H9 (cell line): ENCODE measurements around the gene RPS23. TPM values are rescaled to one million over a fixed set of nuclear protein-coding genes. Genes with fewer than 3 reads are reported as not detected.

Experiments used
- DNase-seq: peaks from one replicate; pipeline ENCODE4 v3.0.0-alpha.2; 2017
- H2AFZ ChIP-seq: one replicate; pipeline ENCODE4 v1.6.1; 2013; ENCODE audit warnings: mild to moderate bottlenecking, low read length, control low read depth, moderate library complexity
- H2AK5ac ChIP-seq: 2 replicates; pipeline ENCODE4 v1.6.1; 2013; ENCODE audit warnings: low read length, control low read depth, mixed read lengths; ENCODE audit not compliant: insufficient read length
- H2BK120ac ChIP-seq: one replicate; pipeline ENCODE4 v1.6.1; 2013; ENCODE audit warnings: low read depth, mild to moderate bottlenecking, low read length, control low read depth, inconsistent platforms; ENCODE audit not compliant: poor library complexity, severe bottlenecking
- H2BK12ac ChIP-seq: 2 replicates; pipeline ENCODE4 v1.6.1; 2013; ENCODE audit warnings: low read length, control low read depth, mixed read lengths, low read depth; ENCODE audit not compliant: insufficient read length
- H2BK15ac ChIP-seq: 2 replicates; pipeline ENCODE4 v1.6.1; 2013; ENCODE audit warnings: low read depth, low read length, control low read depth
- H2BK20ac ChIP-seq: one replicate; pipeline ENCODE4 v1.6.1; 2013; ENCODE audit warnings: low read depth, mild to moderate bottlenecking, low read length, control low read depth, inconsistent platforms; ENCODE audit not compliant: poor library complexity, severe bottlenecking
- H2BK5ac ChIP-seq: 2 replicates; pipeline ENCODE4 v1.6.1; 2013; ENCODE audit warnings: low read length, control low read depth, mixed read lengths; ENCODE audit not compliant: insufficient read length
- H3K14ac ChIP-seq: 2 replicates; pipeline ENCODE4 v1.6.1; 2013; ENCODE audit warnings: low read length, control low read depth; ENCODE audit not compliant: insufficient read depth
- H3K18ac ChIP-seq: 2 replicates; pipeline ENCODE4 v1.6.1; 2013; ENCODE audit warnings: low read depth, mild to moderate bottlenecking, mixed read lengths, low read length, control low read depth; ENCODE audit not compliant: insufficient read length
- H3K23ac ChIP-seq: 2 replicates; pipeline ENCODE4 v1.6.1; 2013; ENCODE audit warnings: low read length, control low read depth, mixed read lengths, low read depth; ENCODE audit not compliant: insufficient read length
- H3K23me2 ChIP-seq: 2 replicates; pipeline ENCODE4 v1.6.1; 2013; ENCODE audit warnings: low read depth, mild to moderate bottlenecking, mixed read lengths, low read length, control low read depth; ENCODE audit not compliant: insufficient read length, poor library complexity, severe bottlenecking
- H3K27ac ChIP-seq: 2 replicates; pipeline ENCODE4 v1.5.1; 2013; ENCODE audit warnings: low read length, control low read depth, mixed read lengths, low read depth; ENCODE audit not compliant: insufficient read length
- H3K27me3 ChIP-seq: 2 replicates; pipeline ENCODE4 v1.6.1; 2013; ENCODE audit warnings: low read length, control low read depth, inconsistent platforms; ENCODE audit not compliant: insufficient read depth
- H3K4ac ChIP-seq: 2 replicates; pipeline ENCODE4 v1.6.1; 2013; ENCODE audit warnings: low read depth, mild to moderate bottlenecking, control low read depth, inconsistent platforms, low read length, moderate library complexity
- H3K4me1 ChIP-seq: 2 replicates; pipeline ENCODE4 v1.6.1; 2013; ENCODE audit warnings: low read length, control low read depth, inconsistent platforms; ENCODE audit not compliant: insufficient read depth
- H3K4me2 ChIP-seq: 2 replicates; pipeline ENCODE4 v1.6.1; 2013; ENCODE audit warnings: low read length, control low read depth, mixed read lengths; ENCODE audit not compliant: insufficient read length, insufficient read depth
- H3K56ac ChIP-seq: 2 replicates; pipeline ENCODE4 v1.6.1; 2013; ENCODE audit warnings: low read depth, mild to moderate bottlenecking, mixed read lengths, low read length, control low read depth; ENCODE audit not compliant: insufficient read length
- H3K79me1 ChIP-seq: 2 replicates; pipeline ENCODE4 v1.6.1; 2013; ENCODE audit warnings: low read depth, mild to moderate bottlenecking, moderate library complexity, low read length, control low read depth, inconsistent platforms; ENCODE audit not compliant: insufficient read depth, poor library complexity, severe bottlenecking
- H3K79me2 ChIP-seq: 2 replicates; pipeline ENCODE4 v1.6.1; 2013; ENCODE audit warnings: low read length, control low read depth, inconsistent platforms; ENCODE audit not compliant: insufficient read depth
- H3K9ac ChIP-seq: 2 replicates; pipeline ENCODE4 v1.6.1; 2013; ENCODE audit warnings: low read length, control low read depth, mixed read lengths; ENCODE audit not compliant: insufficient read length; ENCODE audit errors: extremely low read depth
- H3K9me3 ChIP-seq: one replicate; pipeline ENCODE4 v1.6.1; 2013; ENCODE audit warnings: low read depth, low read length, inconsistent platforms; ENCODE audit not compliant: control insufficient read depth
- H3T11ph ChIP-seq: one replicate; pipeline ENCODE4 v1.6.1; 2013; ENCODE audit warnings: mild to moderate bottlenecking, low read length, control low read depth, inconsistent platforms
- H4K20me1 ChIP-seq: one replicate; pipeline ENCODE4 v1.6.1; 2013; ENCODE audit not compliant: control insufficient read depth, insufficient read length, insufficient read depth
- H4K5ac ChIP-seq: 2 replicates; pipeline ENCODE4 v1.6.1; 2013; ENCODE audit warnings: low read depth, mild to moderate bottlenecking, mixed read lengths, low read length, control low read depth; ENCODE audit not compliant: insufficient read length
- H4K8ac ChIP-seq: replicated peaks from 2 replicates; pipeline ENCODE4 v1.6.1; 2013; ENCODE audit warnings: low read length, control low read depth, mixed read lengths, low read depth; ENCODE audit not compliant: insufficient read length
- H4K91ac ChIP-seq: 2 replicates; pipeline ENCODE4 v1.6.1; 2013; ENCODE audit warnings: low read depth, mild to moderate bottlenecking, moderate library complexity, mixed read lengths, low read length, control low read depth; ENCODE audit not compliant: insufficient read length
- H3K27ac Mint-ChIP-seq, 3 experiments: 2 replicates in 2 of 3; 3 replicates in 1 of 3; pipeline ENCODE4 v1.8.0; 2020 to 2021; ENCODE audit warnings: mixed read lengths in 3 of 3, mild to moderate bottlenecking in 1 of 3, moderate library complexity in 1 of 3
- H3K27me3 Mint-ChIP-seq: 2 replicates; pipeline ENCODE4 v1.8.0; 2021; ENCODE audit warnings: low read depth, mild to moderate bottlenecking, moderate library complexity, mixed read lengths
- H3K36me3 Mint-ChIP-seq, 3 experiments: 2 replicates in 2 of 3; 3 replicates in 1 of 3; pipeline ENCODE4 v1.8.0; 2020 to 2021; ENCODE audit warnings: low read depth in 3 of 3, mixed read lengths in 3 of 3; ENCODE audit not compliant: insufficient read depth in 1 of 3
- H3K4me1 Mint-ChIP-seq, 2 experiments: 2 replicates each; pipeline ENCODE4 v1.8.0; 2020; ENCODE audit warnings: mixed read lengths in 2 of 2
- H3K4me3 Mint-ChIP-seq, 2 experiments: 2 replicates in 1 of 2; 3 replicates in 1 of 2; pipeline ENCODE4 v1.8.0; 2020 to 2021; ENCODE audit warnings: mild to moderate bottlenecking in 2 of 2, mixed read lengths in 2 of 2, moderate library complexity in 1 of 2
- H3K9me3 Mint-ChIP-seq, 2 experiments: 2 replicates in 1 of 2; 3 replicates in 1 of 2; pipeline ENCODE4 v1.8.0; 2020; ENCODE audit warnings: mild to moderate bottlenecking in 2 of 2, mixed read lengths in 2 of 2, moderate library complexity in 1 of 2
- WGBS: extraction: QIAGEN DNeasy Blood & Tissue Kit; methylation state at CpG from one replicate; pipeline ENCODE4 v1.1.7; 2013; ENCODE audit warnings: missing lambda C conversion rate, low lambda C conversion rate, mixed read lengths; ENCODE audit not compliant: insufficient read length; ENCODE audit errors: extremely low coverage; 5-methylcytosine and 5-hydroxymethylcytosine counted together
- total RNA-seq: library from RNA; stranded (reverse); gene quantifications from 2 replicates; pipeline ENCODE4 v1.2.1, GENCODE V29; 2021
- TF ChIP-seq, protein P1 (sequence below): fragments of 200-600 bp; sonication (generic); conservative IDR thresholded peaks from 3 replicates; pipeline ENCODE4 v1.8.0; 2021; ENCODE audit warnings: antibody characterized with exemption, mild to moderate bottlenecking

The RPS23 gene
- total RNA-seq, 1 experiment from 2014 or later = 2,916 TPM

DNA sequence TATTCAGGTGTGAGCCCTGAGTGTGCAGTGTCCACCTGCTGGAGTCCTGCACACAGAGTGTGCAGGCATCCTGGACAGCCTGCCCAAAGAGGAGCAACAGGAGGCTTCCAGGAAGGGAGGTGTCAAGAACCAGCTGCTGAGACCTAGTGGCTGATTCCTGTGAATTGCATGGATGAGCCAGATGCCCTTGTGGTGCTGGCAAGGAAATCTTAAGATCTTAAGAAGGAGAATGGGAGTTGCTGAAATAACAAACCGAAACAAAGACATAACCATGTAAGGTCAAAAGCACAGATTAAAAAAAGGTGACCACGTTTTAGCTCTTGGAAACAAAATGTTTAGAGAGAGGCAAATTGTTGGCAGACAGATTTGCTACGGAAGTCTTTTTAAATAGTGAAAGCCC is 29.3 kb upstream of the RPS23 start:
- H3K79me1 ChIP-seq = no peaks in the 10 kb centered on the region
- no peak overlapping the region for H3K4me2 ChIP-seq
- TF ChIP-seq, protein P1, sequence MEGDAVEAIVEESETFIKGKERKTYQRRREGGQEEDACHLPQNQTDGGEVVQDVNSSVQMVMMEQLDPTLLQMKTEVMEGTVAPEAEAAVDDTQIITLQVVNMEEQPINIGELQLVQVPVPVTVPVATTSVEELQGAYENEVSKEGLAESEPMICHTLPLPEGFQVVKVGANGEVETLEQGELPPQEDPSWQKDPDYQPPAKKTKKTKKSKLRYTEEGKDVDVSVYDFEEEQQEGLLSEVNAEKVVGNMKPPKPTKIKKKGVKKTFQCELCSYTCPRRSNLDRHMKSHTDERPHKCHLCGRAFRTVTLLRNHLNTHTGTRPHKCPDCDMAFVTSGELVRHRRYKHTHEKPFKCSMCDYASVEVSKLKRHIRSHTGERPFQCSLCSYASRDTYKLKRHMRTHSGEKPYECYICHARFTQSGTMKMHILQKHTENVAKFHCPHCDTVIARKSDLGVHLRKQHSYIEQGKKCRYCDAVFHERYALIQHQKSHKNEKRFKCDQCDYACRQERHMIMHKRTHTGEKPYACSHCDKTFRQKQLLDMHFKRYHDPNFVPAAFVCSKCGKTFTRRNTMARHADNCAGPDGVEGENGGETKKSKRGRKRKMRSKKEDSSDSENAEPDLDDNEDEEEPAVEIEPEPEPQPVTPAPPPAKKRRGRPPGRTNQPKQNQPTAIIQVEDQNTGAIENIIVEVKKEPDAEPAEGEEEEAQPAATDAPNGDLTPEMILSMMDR = no peak
- Mint-ChIP-seq H3K36me3 (peaks cover 10 to 20% (median 12%) of the 10 kb centered on the region in 3 experiments), H3K4me1 (peaks cover 19 to 36% of the 10 kb centered on the region in 2 experiments), H3K27ac (no peak overlapping the region), H3K27me3 (peaks cover 2% of the 10 kb centered on the region; the same call in 1 of the 2 replicates), H3K9me3 (peaks cover 7 to 15% of the 10 kb centered on the region in 2 experiments), H3K4me3 (no peak overlapping the region)
- H4K8ac ChIP-seq = no peak overlapping the region
- no peak overlapping the region for H2AFZ ChIP-seq
- H3T11ph ChIP-seq = no peak overlapping the region
- H4K5ac ChIP-seq = no peak overlapping the region
- H3K18ac ChIP-seq = no peak overlapping the region
- no peaks in the 10 kb centered on the region for H3K79me2 ChIP-seq
- H3K14ac ChIP-seq = no peak overlapping the region
- H2BK20ac ChIP-seq = no peak overlapping the region
- H2BK120ac ChIP-seq = no peak overlapping the region
- H4K20me1 ChIP-seq = no peaks in the 10 kb centered on the region
- H4K91ac ChIP-seq = no peak overlapping the region
- no peaks in the 10 kb centered on the region for H3K23me2 ChIP-seq
- no peaks in the 10 kb centered on the region for H3K27me3 ChIP-seq
- H3K4me1 ChIP-seq = no peaks in the 10 kb centered on the region
- no peak overlapping the region for H3K9ac ChIP-seq
- H3K4ac ChIP-seq = no peak overlapping the region
- H2BK15ac ChIP-seq = no peak overlapping the region
- no peak for DNase-seq
- WGBS = no CpG with 5 or more reads among the region's 3 CpGs
- no peak overlapping the region for H2BK12ac ChIP-seq
- no peak overlapping the region for H3K56ac ChIP-seq
- no peaks in the 10 kb centered on the region for H3K9me3 ChIP-seq
- no peak overlapping the region for H3K27ac ChIP-seq
- no peak overlapping the region for H2AK5ac ChIP-seq
- no peak overlapping the region for H2BK5ac ChIP-seq
- H3K23ac ChIP-seq = no peak overlapping the region
